Activated CD4-positive, CD25-positive, alpha-beta regulatory T cell (primary cell): ENCODE results near the gene MRPL32.

Source experiments
- DNase-seq, 4 experiments: peaks; one replicate each; lab custom pipeline; 2025; lab: John Stamatoyannopoulos, UW

The MRPL32 gene

GRCh38 chr7:42926204-42926603, 6.0 kb upstream of the MRPL32 start:
- no peak for DNase-seq

GRCh38 chr7:42928754-42929153, 3.4 kb upstream of the MRPL32 start:
- no peak for DNase-seq

- no peak for DNase-seq
Observed at GRCh38 chr7:42929449-42929848, 2.7 kb upstream of the MRPL32 start.

- DNase-seq: no peak
Observed at GRCh38 chr7:42930889-42931288, 1.3 kb upstream of the MRPL32 start.

DNA sequence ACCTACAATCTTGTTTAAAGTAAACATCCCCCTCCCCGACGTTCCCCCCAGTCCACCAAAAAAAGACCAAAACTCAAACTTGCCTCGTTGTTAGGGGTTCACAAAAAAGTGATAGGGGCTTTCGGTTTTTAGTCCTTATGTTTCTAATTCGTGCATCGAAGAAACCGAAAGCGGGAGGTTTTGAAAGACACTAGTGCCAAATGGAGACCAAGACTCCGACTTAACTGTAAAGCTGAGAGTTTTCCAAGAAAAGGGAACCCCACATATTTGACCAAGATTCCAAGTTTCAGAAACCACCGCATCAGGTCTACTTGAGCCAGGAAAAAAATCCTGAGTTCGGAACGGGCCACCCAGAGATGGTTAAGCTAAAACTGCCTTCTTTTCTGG, 736 bp upstream of the MRPL32 start:
- no peak for DNase-seq

GRCh38 chr7:42932811-42933591, 825 bp downstream of the MRPL32 start:
- no peak for DNase-seq

DNA sequence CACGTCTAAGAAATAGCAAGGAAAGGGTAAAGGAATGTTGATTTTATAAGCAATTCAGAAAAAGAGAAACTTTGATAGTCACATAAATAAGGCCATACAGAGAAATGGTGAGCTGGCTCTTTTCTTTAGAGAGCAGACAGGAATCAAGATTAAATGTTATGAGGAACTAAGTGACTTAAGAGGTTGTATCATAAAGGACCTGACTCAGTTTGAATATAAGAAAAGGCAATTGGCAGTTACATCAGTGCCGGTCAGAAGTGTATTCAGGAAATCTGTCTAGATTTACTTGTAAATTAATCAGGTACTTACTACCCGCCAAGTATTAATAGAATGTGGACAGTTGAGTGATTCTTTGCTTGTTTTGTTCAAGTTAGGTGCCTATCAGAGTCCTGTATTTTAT, 2.1 kb downstream of the MRPL32 start:
- DNase-seq: no peak

DNA sequence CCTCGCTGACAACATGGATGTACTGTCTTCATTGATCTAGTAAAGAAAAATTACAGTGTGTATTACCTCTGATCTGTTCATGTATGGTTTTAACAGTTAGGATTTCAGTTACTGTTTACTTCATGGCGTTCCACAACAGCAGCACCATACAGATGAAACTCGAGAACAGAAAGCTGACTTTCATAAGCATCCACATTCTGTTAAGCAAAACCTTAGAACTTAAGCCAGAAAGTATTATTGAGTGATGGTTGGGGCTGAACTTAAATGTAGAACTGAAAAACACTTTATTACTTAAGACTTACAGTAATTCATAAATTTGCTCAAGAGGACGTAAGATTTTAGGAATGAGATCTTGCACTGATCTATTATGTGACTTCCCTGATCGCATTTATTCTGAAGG, 3.7 kb downstream of the MRPL32 start:
- no peak for DNase-seq

DNA sequence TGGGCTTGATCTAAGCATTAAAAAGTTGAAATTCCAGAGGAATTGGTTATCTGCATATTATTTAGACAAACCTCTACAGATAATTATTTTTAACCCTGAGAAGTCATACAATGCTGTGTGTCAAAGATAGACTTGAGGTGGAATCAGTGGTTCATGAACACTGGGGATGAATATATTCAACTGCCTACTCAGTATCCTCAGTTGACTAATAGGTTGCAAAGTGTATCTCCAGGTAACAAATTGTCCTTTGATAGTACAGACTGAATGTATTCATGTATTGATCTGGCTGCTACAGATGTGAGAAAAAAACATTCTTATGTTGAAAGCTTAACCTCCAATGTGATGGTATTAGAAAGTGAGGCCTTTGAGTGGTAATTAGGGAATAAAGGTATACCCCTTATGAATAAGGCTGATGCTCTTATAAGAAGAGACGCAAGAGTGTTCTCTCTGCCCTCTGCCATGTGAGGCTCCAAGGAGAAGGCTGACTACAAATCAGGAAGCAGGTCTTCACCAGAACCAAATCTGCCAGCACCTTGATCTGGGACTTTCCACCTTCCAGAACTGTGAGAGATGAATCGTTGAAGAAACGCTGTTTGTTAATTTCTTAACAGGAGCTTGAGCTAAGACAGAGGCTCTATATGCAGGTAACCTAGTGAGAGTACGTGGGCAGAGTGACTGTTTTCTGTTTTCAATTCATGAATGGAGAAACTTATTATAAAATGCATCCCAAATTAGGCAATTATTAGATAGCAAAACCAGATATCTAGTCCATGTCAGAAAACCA, 7.5 kb downstream of the MRPL32 start:
- no peak for DNase-seq

DNA sequence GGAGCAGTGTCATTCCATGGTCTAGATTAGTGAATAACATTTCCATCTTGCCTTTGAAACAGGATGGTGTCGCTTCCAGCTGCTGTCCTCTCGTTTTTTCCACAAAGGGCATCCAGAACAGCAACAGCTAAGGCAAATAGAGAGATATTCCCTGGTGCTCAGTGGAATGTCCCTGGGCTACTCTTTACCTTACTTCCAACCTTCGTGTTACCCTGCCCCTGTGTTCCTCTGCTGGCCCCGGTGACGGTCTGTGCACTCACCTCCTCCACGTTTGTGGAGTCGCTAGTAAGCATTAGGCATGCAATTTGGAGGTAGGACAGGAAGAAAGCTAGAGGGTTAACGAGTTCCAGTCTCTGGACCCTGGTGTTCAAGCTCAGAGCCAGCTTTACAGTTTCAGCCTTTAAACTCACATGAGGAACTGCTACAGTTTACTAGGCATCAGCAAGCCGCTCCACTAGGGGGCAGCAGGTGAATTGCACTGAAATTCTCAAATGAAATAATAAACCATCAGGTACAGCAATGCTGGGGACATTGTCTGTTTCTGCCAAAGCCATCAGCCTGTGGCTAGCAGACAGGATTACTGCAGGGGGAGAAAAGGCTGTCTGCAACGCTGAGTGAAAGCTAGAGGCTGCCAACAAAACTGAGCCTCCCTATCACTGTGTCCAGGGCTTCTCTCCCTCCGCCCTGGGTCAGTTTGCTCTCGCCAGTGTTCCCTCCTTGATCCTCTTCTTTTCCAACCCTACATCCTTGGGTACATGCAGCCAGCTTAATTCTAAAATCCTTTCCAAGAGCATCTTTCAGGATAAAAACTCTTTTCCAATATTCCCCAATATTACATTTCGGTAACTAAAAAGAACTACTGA, 9.0 kb downstream of the MRPL32 start:
- peak; percentile 39 to 70 (median 54) for DNase-seq

- no peak for DNase-seq
Observed at GRCh38 chr7:42945821-42946626, 13.8 kb downstream of the MRPL32 start.

DNA sequence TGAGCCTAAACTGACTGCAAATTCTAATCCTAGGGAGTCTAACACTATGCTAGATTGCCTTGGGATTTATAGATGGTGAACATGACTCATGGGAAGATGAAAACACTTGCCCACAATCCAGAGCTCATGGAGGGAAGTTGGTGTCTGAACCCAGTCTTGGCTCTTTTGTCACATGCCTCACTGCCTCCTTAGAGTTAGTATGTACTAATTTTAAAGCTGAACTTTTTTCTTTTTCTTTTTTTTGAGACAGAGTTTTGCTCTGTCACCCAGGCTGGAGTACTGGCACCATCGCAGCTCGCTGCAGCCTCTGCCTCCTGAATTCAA, 14.4 kb downstream of the MRPL32 start:
- no peak for DNase-seq

DNA sequence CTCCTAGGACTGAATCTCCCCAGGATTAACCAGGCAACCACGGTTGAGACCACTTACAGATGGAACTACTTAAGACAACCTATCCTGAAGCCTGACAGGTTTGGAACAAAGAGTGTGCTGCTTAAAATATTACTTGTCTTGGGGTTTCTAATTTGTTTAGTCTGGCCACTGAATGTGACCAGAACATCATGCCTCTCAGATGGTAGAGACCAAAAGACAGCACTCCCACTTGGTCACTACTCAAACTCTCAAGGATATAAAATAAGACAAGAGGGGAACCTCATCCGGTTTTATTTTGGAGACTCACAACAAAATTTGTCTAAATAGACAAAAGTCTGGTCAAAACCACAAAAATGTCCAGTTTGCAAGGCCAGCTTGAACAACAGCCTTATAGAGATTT, 15.3 kb downstream of the MRPL32 start:
- DNase-seq: no peak

GRCh38 chr7:42950417-42950816, 18.2 kb downstream of the MRPL32 start:
- DNase-seq: no peak

DNA sequence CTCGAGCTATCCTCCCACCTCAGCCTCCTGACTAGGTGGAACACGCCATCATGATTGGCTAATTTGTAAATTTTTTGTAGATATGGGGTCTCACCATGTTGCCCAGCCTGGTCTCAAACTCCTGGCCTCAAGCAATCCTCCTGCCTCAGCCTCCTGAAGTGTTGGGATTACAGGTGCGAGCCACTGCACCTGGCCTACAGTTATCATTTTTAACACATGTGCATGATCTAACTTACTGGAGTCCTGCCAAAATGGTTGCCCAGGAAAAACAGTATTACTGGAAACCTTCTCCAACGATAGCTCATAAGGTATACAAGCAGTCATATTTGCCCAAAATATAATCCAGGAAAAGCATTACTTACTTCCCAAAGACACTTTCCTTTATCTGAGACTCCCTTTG, 20.2 kb downstream of the MRPL32 start:
- DNase-seq: no peak

DNA sequence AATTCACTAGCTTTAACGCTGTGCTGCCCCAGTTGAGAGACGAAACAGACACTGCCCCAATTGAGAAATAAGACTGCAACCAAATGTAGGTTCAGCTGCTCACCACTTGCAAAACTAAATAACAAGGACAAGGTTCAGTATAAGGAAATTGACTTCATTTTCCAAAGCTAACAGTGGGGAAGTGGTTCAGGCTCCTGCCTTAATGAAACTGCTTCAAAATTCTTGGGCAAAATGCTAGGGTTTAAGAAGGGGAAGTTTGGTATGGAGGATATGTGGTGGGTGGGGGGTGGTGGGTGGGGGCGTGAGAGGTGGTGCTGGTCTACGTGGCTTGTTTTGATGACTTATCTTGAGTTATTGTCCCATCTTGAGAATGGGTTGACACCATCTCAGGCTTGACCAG, 21.8 kb downstream of the MRPL32 start:
- DNase-seq: no peak

DNA sequence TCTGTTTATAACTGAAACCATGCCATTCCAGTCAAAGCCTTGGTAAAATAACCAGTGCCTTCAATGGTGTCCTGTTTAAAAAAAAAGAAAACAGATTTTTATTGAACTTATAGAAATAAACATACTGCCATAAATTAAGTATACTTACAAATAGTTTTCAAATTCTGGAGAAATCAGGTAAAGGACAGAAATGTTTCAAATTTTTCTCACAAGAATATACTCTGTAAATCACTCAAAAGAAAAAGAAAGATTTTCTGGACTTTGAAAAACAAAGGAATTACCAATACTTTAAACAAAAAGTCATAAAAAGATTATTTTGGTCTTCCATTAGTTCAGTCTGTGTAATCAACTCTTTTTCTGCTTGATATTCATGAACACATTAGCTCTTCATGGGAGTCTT, 23.9 kb downstream of the MRPL32 start:
- DNase-seq: no peak

DNA sequence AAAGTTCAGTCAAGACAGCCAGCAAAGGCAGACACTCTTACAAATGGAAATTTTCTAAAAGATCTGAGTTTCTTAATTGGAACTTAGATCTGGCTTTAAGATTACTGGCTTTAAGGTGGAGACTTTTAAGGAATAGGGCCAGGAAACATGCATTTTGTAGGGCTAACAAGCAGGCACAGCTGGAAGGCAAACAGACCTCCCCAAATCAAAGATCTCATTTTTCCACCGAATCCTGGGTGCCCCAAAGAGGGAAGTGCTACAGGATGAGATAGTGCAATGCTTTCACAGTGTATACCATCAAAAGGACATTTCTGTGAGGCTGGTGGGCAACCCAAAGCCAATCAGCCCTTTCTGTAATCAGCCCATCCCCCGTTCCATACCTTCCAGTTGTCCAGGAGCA, 27.4 kb downstream of the MRPL32 start:
- no peak for DNase-seq

DNA sequence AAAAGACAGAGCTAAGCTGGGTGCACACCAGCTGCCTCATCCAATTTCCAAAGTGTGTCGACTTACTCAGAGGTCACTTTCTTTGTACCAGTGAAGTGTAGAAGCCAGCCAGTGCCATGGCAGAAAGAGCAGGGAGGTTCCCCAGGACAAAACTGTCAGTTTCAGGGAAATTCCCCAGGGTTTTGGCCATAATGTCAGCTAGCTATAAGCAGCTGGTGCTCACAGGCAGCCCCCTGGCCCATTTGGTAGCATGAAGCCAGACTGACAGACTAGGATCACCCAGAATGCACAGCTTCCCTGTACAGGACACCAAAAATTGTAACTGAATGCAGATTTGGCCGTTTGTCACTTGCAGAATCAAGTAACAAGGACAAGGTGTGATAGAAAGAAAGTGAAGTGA, 28.6 kb downstream of the MRPL32 start:
- no peak for DNase-seq

GRCh38 chr7:42961170-42961569, 29.0 kb downstream of the MRPL32 start:
- no peak for DNase-seq

DNA sequence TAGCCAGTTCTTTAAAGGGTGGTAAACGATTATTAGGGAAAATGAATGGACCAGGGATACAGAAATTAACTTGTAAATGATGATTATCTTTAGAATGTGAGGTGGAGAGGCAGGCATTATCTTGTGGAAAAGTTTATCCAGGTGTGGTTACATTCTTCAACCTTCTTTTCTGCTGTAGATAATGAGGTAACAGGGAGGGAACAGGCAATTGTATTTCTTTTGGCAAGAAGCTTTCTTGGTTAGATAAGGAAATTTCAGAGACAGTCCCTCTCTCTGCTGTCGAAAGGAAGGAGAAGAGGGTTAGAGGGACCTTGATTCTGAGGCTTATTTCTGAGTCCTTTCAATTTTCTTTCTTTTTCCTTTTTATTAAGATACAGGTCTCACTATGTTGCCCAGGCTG, 32.1 kb downstream of the MRPL32 start:
- no peak for DNase-seq
